Liver (tissue), 9 donors: ENCODE data around the gene BPHL. TPM values are rescaled to one million over a fixed set of nuclear protein-coding genes. Genes with fewer than 3 reads are reported as not detected.

Experiments
- DNase-seq: peaks from one replicate; pipeline ENCODE4 v3.0.0-alpha.2; 2017; ENCODE audit warnings: low spot score
- H3K27ac ChIP-seq, 2 donors: one replicate each; pipeline ENCODE4 v1.7.0; 2013; ENCODE audit warnings: inconsistent platforms in 2 of 2, low read length in 2 of 2, control low read depth in 1 of 2, low read depth in 1 of 2, mild to moderate bottlenecking in 1 of 2
- H3K27me3 ChIP-seq, 4 donors: one replicate each; pipeline versions ENCODE4 v1.6.1 to v1.7.0; 2013; ENCODE audit warnings: low read length in 3 of 4, inconsistent platforms in 1 of 4, mild to moderate bottlenecking in 1 of 4, moderate library complexity in 1 of 4; ENCODE audit not compliant: control insufficient read depth in 4 of 4, insufficient read depth in 4 of 4
- H3K36me3 ChIP-seq, 4 donors: one replicate each; pipeline versions ENCODE4 v1.6.1 to v1.7.0; 2013; ENCODE audit warnings: low read length in 3 of 4, mild to moderate bottlenecking in 3 of 4, low read depth in 1 of 4, moderate library complexity in 1 of 4; ENCODE audit not compliant: control insufficient read depth in 4 of 4, insufficient read depth in 3 of 4
- H3K4me1 ChIP-seq, 4 donors: one replicate each; pipeline versions ENCODE4 v1.6.1 to v1.7.0; 2013; ENCODE audit warnings: low read length in 3 of 4, mild to moderate bottlenecking in 3 of 4, moderate library complexity in 1 of 4; ENCODE audit not compliant: control insufficient read depth in 4 of 4, insufficient read depth in 4 of 4
- H3K4me3 ChIP-seq, 3 donors: one replicate each; pipeline versions ENCODE4 v1.6.1 to v1.7.0; 2013; ENCODE audit warnings: low read length in 3 of 3, control low read depth in 1 of 3, low read depth in 1 of 3, mild to moderate bottlenecking in 1 of 3
- H3K9ac ChIP-seq, 2 donors: one replicate each; pipeline ENCODE4 v1.7.0; 2013; ENCODE audit warnings: low read length in 2 of 2, mild to moderate bottlenecking in 2 of 2, moderate library complexity in 2 of 2, control low read depth in 1 of 2, low read depth in 1 of 2
- H3K9me3 ChIP-seq, 4 donors: one replicate each; pipeline versions ENCODE4 v1.6.1 to v1.7.0; 2013; ENCODE audit warnings: low read length in 3 of 4; ENCODE audit not compliant: control insufficient read depth in 4 of 4
- EGR1 ChIP-seq, 2 donors: IDR thresholded peaks; 2 replicates each; pipeline ENCODE4 v1.6.1; 2016 to 2018; ENCODE audit warnings: antibody characterized with exemption in 2 of 2, low read depth in 2 of 2
- FOXA1 ChIP-seq: IDR thresholded peaks from 2 replicates; pipeline ENCODE4 v1.6.1; 2016; ENCODE audit warnings: antibody characterized with exemption
- FOXA2 ChIP-seq: IDR thresholded peaks from 2 replicates; pipeline ENCODE4 v1.6.1; 2016; ENCODE audit warnings: antibody characterized with exemption
- GABPA ChIP-seq, 2 donors: IDR thresholded peaks in 1 of 2; conservative IDR thresholded peaks in 1 of 2; 2 replicates each; pipeline ENCODE4 v1.6.1; 2016; ENCODE audit warnings: antibody characterized with exemption in 2 of 2, mild to moderate bottlenecking in 1 of 2, moderate library complexity in 1 of 2
- HNF4A ChIP-seq, 2 donors: conservative IDR thresholded peaks; 2 replicates each; pipeline ENCODE4 v1.6.1; 2016; ENCODE audit warnings: antibody characterized with exemption in 2 of 2, mild to moderate bottlenecking in 2 of 2
- HNF4G ChIP-seq: IDR thresholded peaks from 2 replicates; pipeline ENCODE4 v1.6.1; 2016; ENCODE audit warnings: antibody characterized with exemption
- JUND ChIP-seq, 2 donors: IDR thresholded peaks; 2 replicates each; pipeline ENCODE4 v1.6.1; 2016; ENCODE audit warnings: antibody characterized with exemption in 2 of 2
- NR2F2 ChIP-seq: IDR thresholded peaks from 2 replicates; pipeline ENCODE4 v1.6.1; 2016; ENCODE audit warnings: antibody characterized with exemption
- RXRA ChIP-seq, 2 donors: IDR thresholded peaks; 2 replicates each; pipeline ENCODE4 v1.6.1; 2017 to 2018; ENCODE audit warnings: antibody characterized with exemption in 2 of 2, mild to moderate bottlenecking in 1 of 2
- SP1 ChIP-seq: IDR thresholded peaks from 2 replicates; pipeline ENCODE4 v1.6.1; 2018; ENCODE audit warnings: antibody characterized with exemption, mild to moderate bottlenecking
- TAF1 ChIP-seq: conservative IDR thresholded peaks from 2 replicates; pipeline ENCODE4 v1.6.1; 2016; ENCODE audit warnings: antibody characterized with exemption, mild to moderate bottlenecking
- YY1 ChIP-seq: IDR thresholded peaks from 2 replicates; pipeline ENCODE4 v1.6.1; 2016; ENCODE audit warnings: antibody characterized with exemption, mild to moderate bottlenecking
- WGBS: extraction: QIAGEN DNeasy Blood & Tissue Kit; methylation state at CpG from one replicate; pipeline ENCODE4 v1.1.7; 2013; 5-methylcytosine and 5-hydroxymethylcytosine counted together
- polyA plus RNA-seq, 2 donors: library from polyadenylated mRNA; stranded (reverse) in 1 of 2; unstranded in 1 of 2; fragments of 200-250 nt in 1 of 2; fragments of >200 nt in 1 of 2; fragmentation: Nextera tagmentation in 1 of 2; extraction: Ambion mirVana in 1 of 2; gene quantifications; one replicate each; pipeline versions ENCODE4 v1.2.1 to v1.2.3, GENCODE V29; 2013 to 2015
- total RNA-seq, 2 donors: library from RNA; depleted of rRNA; stranded (reverse); fragments of >200 nt; gene quantifications; one replicate each; pipeline ENCODE4 v1.2.3, GENCODE V29; 2014
- TF ChIP-seq, protein P1 (sequence below): IDR thresholded peaks from 2 replicates; pipeline ENCODE4 v1.6.1; 2016; ENCODE audit warnings: antibody characterized with exemption, mild to moderate bottlenecking
- TF ChIP-seq, protein P2 (sequence below): fragments of 150-350 bp; IDR thresholded peaks from 2 replicates; pipeline ENCODE4 v1.5.1; 2017; ENCODE audit warnings: improper control_type of control experiment, low read depth, low read length; ENCODE audit not compliant: missing input control
- TF ChIP-seq, protein P3 (sequence below): IDR thresholded peaks from 2 replicates; pipeline ENCODE4 v1.6.1; 2016; ENCODE audit warnings: antibody characterized with exemption
- TF ChIP-seq, protein P4 (sequence below): IDR thresholded peaks from 2 replicates; pipeline ENCODE4 v1.6.1; 2016; ENCODE audit warnings: antibody characterized with exemption
- donor health status: healthy.
- donor health status: healthy.
- donor health status: healthy.
- donor health status: healthy.
- donor health status: healthy.

BPHL gene
- total and polyA plus RNA-seq, 4 donors: 16.0 to 90.8 (median 31.5) TPM

- H3K36me3 ChIP-seq: peaks cover 10 to 32% (median 24%) of the 10 kb centered on the region in 4 donors
- no peaks in the 10 kb centered on the region for H3K9me3 ChIP-seq
- peaks cover 2 to 34% (median 17%) of the 10 kb centered on the region in 4 donors for H3K4me1 ChIP-seq
- TF ChIP-seq EGR1 (IDR thresholded peaks at IDR 0.05; ENCODE audit: low read depth in 2 of 2) (no peak), TAF1 (no peak), RXRA (IDR thresholded peaks at IDR 0.05) (no peak), NR2F2 (no peak), SP1 (no peak), HNF4G (no peak), FOXA2 (no peak), HNF4A (conservative IDR thresholded peaks at IDR 0.05) (no peak), GABPA (IDR thresholded peaks at IDR 0.05 in 1 of 2, conservative IDR thresholded peaks at IDR 0.05 in 1 of 2) (no peak), JUND (IDR thresholded peaks at IDR 0.05) (no peak), YY1 (no peak), FOXA1 (no peak)
- TF ChIP-seq, protein P1, sequence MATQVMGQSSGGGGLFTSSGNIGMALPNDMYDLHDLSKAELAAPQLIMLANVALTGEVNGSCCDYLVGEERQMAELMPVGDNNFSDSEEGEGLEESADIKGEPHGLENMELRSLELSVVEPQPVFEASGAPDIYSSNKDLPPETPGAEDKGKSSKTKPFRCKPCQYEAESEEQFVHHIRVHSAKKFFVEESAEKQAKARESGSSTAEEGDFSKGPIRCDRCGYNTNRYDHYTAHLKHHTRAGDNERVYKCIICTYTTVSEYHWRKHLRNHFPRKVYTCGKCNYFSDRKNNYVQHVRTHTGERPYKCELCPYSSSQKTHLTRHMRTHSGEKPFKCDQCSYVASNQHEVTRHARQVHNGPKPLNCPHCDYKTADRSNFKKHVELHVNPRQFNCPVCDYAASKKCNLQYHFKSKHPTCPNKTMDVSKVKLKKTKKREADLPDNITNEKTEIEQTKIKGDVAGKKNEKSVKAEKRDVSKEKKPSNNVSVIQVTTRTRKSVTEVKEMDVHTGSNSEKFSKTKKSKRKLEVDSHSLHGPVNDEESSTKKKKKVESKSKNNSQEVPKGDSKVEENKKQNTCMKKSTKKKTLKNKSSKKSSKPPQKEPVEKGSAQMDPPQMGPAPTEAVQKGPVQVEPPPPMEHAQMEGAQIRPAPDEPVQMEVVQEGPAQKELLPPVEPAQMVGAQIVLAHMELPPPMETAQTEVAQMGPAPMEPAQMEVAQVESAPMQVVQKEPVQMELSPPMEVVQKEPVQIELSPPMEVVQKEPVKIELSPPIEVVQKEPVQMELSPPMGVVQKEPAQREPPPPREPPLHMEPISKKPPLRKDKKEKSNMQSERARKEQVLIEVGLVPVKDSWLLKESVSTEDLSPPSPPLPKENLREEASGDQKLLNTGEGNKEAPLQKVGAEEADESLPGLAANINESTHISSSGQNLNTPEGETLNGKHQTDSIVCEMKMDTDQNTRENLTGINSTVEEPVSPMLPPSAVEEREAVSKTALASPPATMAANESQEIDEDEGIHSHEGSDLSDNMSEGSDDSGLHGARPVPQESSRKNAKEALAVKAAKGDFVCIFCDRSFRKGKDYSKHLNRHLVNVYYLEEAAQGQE: no peak
- TF ChIP-seq, protein P2, sequence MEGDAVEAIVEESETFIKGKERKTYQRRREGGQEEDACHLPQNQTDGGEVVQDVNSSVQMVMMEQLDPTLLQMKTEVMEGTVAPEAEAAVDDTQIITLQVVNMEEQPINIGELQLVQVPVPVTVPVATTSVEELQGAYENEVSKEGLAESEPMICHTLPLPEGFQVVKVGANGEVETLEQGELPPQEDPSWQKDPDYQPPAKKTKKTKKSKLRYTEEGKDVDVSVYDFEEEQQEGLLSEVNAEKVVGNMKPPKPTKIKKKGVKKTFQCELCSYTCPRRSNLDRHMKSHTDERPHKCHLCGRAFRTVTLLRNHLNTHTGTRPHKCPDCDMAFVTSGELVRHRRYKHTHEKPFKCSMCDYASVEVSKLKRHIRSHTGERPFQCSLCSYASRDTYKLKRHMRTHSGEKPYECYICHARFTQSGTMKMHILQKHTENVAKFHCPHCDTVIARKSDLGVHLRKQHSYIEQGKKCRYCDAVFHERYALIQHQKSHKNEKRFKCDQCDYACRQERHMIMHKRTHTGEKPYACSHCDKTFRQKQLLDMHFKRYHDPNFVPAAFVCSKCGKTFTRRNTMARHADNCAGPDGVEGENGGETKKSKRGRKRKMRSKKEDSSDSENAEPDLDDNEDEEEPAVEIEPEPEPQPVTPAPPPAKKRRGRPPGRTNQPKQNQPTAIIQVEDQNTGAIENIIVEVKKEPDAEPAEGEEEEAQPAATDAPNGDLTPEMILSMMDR: no peak
- TF ChIP-seq, protein P3, sequence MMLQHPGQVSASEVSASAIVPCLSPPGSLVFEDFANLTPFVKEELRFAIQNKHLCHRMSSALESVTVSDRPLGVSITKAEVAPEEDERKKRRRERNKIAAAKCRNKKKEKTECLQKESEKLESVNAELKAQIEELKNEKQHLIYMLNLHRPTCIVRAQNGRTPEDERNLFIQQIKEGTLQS: no peak
- TF ChIP-seq, protein P4, sequence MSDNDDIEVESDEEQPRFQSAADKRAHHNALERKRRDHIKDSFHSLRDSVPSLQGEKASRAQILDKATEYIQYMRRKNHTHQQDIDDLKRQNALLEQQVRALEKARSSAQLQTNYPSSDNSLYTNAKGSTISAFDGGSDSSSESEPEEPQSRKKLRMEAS: no peak
- WGBS: 96% methylated on average over 15 of the region's 15 CpGs
- no peak overlapping the region for H3K9ac ChIP-seq
- no peak for DNase-seq
- H3K4me3 ChIP-seq: no peak overlapping the region
- H3K27me3 ChIP-seq: no peaks in the 10 kb centered on the region
- H3K27ac ChIP-seq: no peak overlapping the region
Observed at GRCh38 chr6:3128356-3129108, 10.0 kb downstream of the BPHL start.

GRCh38 chr6:3131695-3132094 is 13.2 kb downstream of the BPHL start:
- TF ChIP-seq FOXA2 (no peak), EGR1 (IDR thresholded peaks at IDR 0.05; ENCODE audit: low read depth in 2 of 2) (no peak), GABPA (IDR thresholded peaks at IDR 0.05 in 1 of 2, conservative IDR thresholded peaks at IDR 0.05 in 1 of 2) (no peak), HNF4A (conservative IDR thresholded peaks at IDR 0.05) (no peak), RXRA (IDR thresholded peaks at IDR 0.05) (no peak), HNF4G (no peak), YY1 (no peak), TAF1 (no peak), FOXA1 (no peak)
- TF ChIP-seq, protein P2: no peak
- H3K27me3 ChIP-seq: no peaks in the 10 kb centered on the region
- peaks cover 10 to 32% (median 24%) of the 10 kb centered on the region in 4 donors for H3K36me3 ChIP-seq
- H3K27ac ChIP-seq: no peak overlapping the region
- WGBS: 94% methylated on average over 15 of the region's 15 CpGs
- H3K9me3 ChIP-seq: no peaks in the 10 kb centered on the region
- H3K4me3 ChIP-seq: no peak overlapping the region
- DNase-seq: no peak
- H3K9ac ChIP-seq: no peak overlapping the region
- peaks cover 5 to 36% (median 20%) of the 10 kb centered on the region in 4 donors for H3K4me1 ChIP-seq
